ENCODE data around the gene SLITRK1. TPM values are rescaled to one million over a fixed set of nuclear protein-coding genes. Genes with fewer than 3 reads are reported as not detected.

SLITRK1 gene, protein sequence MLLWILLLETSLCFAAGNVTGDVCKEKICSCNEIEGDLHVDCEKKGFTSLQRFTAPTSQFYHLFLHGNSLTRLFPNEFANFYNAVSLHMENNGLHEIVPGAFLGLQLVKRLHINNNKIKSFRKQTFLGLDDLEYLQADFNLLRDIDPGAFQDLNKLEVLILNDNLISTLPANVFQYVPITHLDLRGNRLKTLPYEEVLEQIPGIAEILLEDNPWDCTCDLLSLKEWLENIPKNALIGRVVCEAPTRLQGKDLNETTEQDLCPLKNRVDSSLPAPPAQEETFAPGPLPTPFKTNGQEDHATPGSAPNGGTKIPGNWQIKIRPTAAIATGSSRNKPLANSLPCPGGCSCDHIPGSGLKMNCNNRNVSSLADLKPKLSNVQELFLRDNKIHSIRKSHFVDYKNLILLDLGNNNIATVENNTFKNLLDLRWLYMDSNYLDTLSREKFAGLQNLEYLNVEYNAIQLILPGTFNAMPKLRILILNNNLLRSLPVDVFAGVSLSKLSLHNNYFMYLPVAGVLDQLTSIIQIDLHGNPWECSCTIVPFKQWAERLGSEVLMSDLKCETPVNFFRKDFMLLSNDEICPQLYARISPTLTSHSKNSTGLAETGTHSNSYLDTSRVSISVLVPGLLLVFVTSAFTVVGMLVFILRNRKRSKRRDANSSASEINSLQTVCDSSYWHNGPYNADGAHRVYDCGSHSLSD
- not detected in 2 replicates for total RNA-seq
- 0.02 TPM in 1 of 2 replicates, not detected in the other for polyA plus RNA-seq
- not detected in 2 replicates for polyA plus RNA-seq (2012)
- polyA minus RNA-seq (ENCODE audit: low replicate concordance), result not detected in 2 replicates

DNA sequence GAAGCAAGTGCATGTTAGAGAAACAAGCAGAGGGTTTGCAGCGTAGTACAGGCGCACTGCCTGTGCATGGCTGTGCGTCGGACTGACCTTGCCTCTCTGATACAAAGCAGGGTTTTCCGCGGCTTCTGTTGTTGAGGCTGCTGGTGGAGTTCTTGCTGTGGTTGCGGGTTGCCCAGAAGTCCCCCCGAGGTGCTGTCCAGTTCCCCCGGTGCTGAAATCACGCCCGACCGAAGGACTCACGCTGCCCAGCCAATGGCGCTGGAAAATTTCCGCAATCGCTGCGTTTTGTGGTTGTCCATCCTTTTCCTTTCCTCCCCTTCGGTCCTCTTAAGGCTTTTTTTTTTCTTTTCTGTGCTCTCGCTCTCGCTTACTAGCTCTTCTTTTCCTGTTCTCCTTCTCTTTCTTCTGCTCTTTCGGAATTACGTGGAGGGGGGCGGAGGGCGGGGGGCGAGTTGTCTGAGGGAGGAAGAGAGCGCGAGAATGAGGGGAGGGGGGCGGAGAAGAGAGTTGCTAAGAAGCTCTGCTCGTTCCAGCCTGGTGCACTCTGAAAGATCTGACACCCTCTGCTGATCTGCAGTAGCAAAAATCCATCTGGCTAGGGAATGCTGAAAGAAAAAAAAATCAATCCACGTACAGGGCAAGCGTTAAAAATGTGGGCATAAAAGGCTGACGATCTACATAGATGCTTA, at the start of gene SLITRK1:
TSS of gene SLITRK1 (minus strand) at position 558 of the 689 bp plus-strand sequence. CDS start 967 bp downstream, outside the sequence.
- H3K4me3 ChIP-seq (replicated peaks in 1 of 4; ENCODE audit: control extremely low read depth in 1 of 4, insufficient read depth in 1 of 4, low read depth in 3 of 4, low read length in 4 of 4), result peak within 1 kb of the TSS in 2 of 4 experiments; percentile 31 to 44
- no peaks in the 10 kb centered on the region for H3K9me3 ChIP-seq (ENCODE audit: control insufficient read depth, insufficient read depth, low read depth, low read length)
- no peaks in the 10 kb centered on the region for H4K20me1 ChIP-seq (ENCODE audit: control insufficient read depth, extremely low read depth, insufficient read depth, low read length)
- no peaks in the 10 kb centered on the region for H3K27me3 ChIP-seq (ENCODE audit: control insufficient read depth, insufficient read depth, low read length)
- TF ChIP-seq EZH2 (IDR thresholded peaks at IDR 0.05; ENCODE audit: low read length, missing control alignments), result no peak
- TF ChIP-seq, protein P1, sequence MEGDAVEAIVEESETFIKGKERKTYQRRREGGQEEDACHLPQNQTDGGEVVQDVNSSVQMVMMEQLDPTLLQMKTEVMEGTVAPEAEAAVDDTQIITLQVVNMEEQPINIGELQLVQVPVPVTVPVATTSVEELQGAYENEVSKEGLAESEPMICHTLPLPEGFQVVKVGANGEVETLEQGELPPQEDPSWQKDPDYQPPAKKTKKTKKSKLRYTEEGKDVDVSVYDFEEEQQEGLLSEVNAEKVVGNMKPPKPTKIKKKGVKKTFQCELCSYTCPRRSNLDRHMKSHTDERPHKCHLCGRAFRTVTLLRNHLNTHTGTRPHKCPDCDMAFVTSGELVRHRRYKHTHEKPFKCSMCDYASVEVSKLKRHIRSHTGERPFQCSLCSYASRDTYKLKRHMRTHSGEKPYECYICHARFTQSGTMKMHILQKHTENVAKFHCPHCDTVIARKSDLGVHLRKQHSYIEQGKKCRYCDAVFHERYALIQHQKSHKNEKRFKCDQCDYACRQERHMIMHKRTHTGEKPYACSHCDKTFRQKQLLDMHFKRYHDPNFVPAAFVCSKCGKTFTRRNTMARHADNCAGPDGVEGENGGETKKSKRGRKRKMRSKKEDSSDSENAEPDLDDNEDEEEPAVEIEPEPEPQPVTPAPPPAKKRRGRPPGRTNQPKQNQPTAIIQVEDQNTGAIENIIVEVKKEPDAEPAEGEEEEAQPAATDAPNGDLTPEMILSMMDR (conservative IDR thresholded peaks at IDR 0.05 in 1 of 2, IDR thresholded peaks at IDR 0.05 in 1 of 2; ENCODE audit: low read depth in 1 of 2, low read length in 2 of 2), result no peak
- no peaks in the 10 kb centered on the region for H3K36me3 ChIP-seq (ENCODE audit: control insufficient read depth, insufficient read depth, low read length)
- peak; percentile 53 to 74 for DNase-seq (ENCODE audit: low read depth in 2 of 2)
- H3K27ac ChIP-seq (ENCODE audit: insufficient read depth, low read length), result no peak within 1 kb of the TSS
- H3K4me2 ChIP-seq (ENCODE audit: extremely low read depth, insufficient read depth, low read length), result no peak within 1 kb of the TSS
- no peak within 1 kb of the TSS for H2AFZ ChIP-seq (ENCODE audit: low read length)
- no peak within 1 kb of the TSS for H3K9ac ChIP-seq (ENCODE audit: insufficient read depth, low read length)
- H3K79me2 ChIP-seq (ENCODE audit: control insufficient read depth, insufficient read depth, low read length), result no peaks in the 10 kb centered on the region
- H3K4me1 ChIP-seq (ENCODE audit: control insufficient read depth, extremely low read depth, insufficient read depth, low read length), result no peaks in the 10 kb centered on the region

DNA sequence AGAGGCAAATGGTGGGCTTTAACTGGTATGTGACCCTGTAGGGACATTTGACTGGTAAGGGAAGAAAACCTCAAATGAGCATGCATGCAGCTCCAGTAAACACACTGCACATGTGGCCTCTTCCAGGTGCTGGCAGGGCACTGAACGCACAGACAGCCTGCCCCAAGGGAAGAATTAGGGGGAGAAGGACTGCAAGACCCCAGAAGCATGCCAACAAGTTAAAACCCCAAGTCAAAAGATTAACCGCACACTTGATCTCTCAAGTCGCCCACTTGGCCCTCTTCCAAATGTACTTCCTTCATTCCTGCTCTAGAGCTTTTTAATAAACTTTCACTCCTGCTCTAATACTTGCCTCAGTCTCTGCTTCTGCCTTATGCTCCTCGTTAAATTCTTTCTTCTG, 46.9 kb upstream of the SLITRK1 start:
- TF ChIP-seq, protein P1 (conservative IDR thresholded peaks at IDR 0.05 in 1 of 2, IDR thresholded peaks at IDR 0.05 in 1 of 2; ENCODE audit: low read depth in 1 of 2, low read length in 2 of 2), result no peak
- no peak for TF ChIP-seq EZH2 (IDR thresholded peaks at IDR 0.05; ENCODE audit: low read length, missing control alignments)
- Histone ChIP-seq H3K4me2 (ENCODE audit: extremely low read depth, insufficient read depth, low read length) (no peak overlapping the region), H3K4me3 (replicated peaks in 1 of 4; ENCODE audit: control extremely low read depth in 1 of 4, insufficient read depth in 1 of 4, low read depth in 3 of 4, low read length in 4 of 4) (no peak overlapping the region), H3K27ac (ENCODE audit: insufficient read depth, low read length) (no peak overlapping the region), H3K9me3 (ENCODE audit: control insufficient read depth, insufficient read depth, low read depth, low read length) (no peaks in the 10 kb centered on the region), H3K27me3 (ENCODE audit: control insufficient read depth, insufficient read depth, low read length) (no peaks in the 10 kb centered on the region), H3K9ac (ENCODE audit: insufficient read depth, low read length) (no peak overlapping the region), H3K4me1 (ENCODE audit: control insufficient read depth, extremely low read depth, insufficient read depth, low read length) (no peaks in the 10 kb centered on the region), H3K36me3 (ENCODE audit: control insufficient read depth, insufficient read depth, low read length) (no peaks in the 10 kb centered on the region), H2AFZ (ENCODE audit: low read length) (no peak overlapping the region), H4K20me1 (ENCODE audit: control insufficient read depth, extremely low read depth, insufficient read depth, low read length) (no peaks in the 10 kb centered on the region), H3K79me2 (ENCODE audit: control insufficient read depth, insufficient read depth, low read length) (no peaks in the 10 kb centered on the region)
- no peak for DNase-seq (ENCODE audit: low read depth in 2 of 2)

DNA sequence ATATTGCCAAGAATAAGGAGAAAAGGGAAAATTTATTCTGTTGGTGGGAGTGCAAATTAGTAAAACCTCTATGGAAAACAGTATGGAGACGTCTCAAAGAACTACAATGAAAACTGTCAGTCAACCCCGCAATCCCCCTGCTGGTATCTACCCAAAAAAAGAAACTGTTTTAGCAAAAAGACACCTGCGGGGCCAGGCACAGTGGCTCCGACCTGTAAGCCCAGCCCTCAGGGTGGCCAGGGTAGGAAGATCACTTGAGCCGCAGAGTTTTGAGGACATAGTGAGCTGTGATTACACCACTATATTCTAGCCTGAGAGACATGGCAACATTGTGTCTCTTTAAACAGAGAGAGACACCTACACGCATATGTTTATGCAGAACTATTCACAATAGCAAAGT, 37.5 kb upstream of the SLITRK1 start:
- Histone ChIP-seq H2AFZ (ENCODE audit: low read length) (no peak overlapping the region), H3K9ac (ENCODE audit: insufficient read depth, low read length) (no peak overlapping the region), H3K27me3 (ENCODE audit: control insufficient read depth, insufficient read depth, low read length) (no peaks in the 10 kb centered on the region), H3K4me2 (ENCODE audit: extremely low read depth, insufficient read depth, low read length) (no peak overlapping the region), H3K27ac (ENCODE audit: insufficient read depth, low read length) (no peak overlapping the region), H3K79me2 (ENCODE audit: control insufficient read depth, insufficient read depth, low read length) (no peaks in the 10 kb centered on the region), H3K9me3 (ENCODE audit: control insufficient read depth, insufficient read depth, low read depth, low read length) (no peaks in the 10 kb centered on the region), H3K4me1 (ENCODE audit: control insufficient read depth, extremely low read depth, insufficient read depth, low read length) (no peaks in the 10 kb centered on the region), H3K4me3 (replicated peaks in 1 of 4; ENCODE audit: control extremely low read depth in 1 of 4, insufficient read depth in 1 of 4, low read depth in 3 of 4, low read length in 4 of 4) (no peak overlapping the region), H4K20me1 (ENCODE audit: control insufficient read depth, extremely low read depth, insufficient read depth, low read length) (no peaks in the 10 kb centered on the region), H3K36me3 (ENCODE audit: control insufficient read depth, insufficient read depth, low read length) (no peaks in the 10 kb centered on the region)
- no peak for TF ChIP-seq EZH2 (IDR thresholded peaks at IDR 0.05; ENCODE audit: low read length, missing control alignments)
- TF ChIP-seq, protein P1 (conservative IDR thresholded peaks at IDR 0.05 in 1 of 2, IDR thresholded peaks at IDR 0.05 in 1 of 2; ENCODE audit: low read depth in 1 of 2, low read length in 2 of 2), result no peak
- DNase-seq (ENCODE audit: low read depth in 2 of 2), result no peak
